Measurements from ENCODE around the gene GINS3. TPM values are rescaled to one million over a fixed set of nuclear protein-coding genes. Genes with fewer than 3 reads are reported as not detected.

The GINS3 gene
- total and polyA plus RNA-seq, 8 donors, result 0.56 to 2.0 (median 0.90) TPM

DNA sequence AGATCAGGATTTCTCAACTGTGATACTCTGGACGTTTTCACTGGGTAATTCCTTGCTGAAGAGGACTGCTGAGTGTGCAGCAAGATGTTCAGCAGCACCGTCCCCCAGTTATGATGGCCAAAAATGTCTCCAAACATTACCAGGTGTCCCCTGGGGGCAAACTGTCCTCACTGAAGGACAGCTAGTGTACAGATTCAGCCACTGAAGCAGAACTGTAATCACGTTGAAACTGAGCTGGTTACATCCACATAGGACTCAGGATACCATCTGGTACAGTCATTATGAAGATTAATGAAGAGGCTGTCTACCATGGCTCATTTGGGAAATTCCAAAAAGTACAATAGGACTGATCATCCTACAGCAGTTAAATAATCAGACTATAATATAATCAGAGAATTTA, 43.3 kb upstream of the GINS3 start:
- peak in 1 of 4 donors; percentile 48 for ATAC-seq

DNA sequence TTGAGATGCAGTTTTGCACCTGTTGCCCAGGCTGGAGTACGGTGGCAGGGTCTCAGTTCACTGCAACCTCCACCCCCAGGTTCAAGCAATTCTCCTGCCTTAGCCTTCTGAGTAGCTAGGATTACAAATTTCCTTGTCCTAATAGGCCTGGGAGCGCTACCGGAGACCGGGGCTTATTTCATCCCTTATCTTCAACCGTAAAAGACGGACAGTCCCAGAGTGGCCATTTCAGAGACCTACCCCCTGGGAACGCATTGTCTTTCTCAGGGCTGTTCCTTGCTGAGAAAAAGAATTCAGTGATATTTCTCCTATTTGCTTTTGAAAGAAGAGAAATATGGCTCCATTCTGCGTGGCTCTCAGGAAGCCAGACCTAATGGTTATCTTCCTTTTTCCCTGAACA, 39.6 kb upstream of the GINS3 start:
- no peaks in the 10 kb centered on the region for H3K27me3 ChIP-seq
- intact Hi-C loops (cut with DNase I), result no loop called here
- no peak for FAIRE-seq
- no peak overlapping the region for H3K4me3 ChIP-seq
- no peak for ATAC-seq
- WGBS, 2 donors, result 67 to 76% methylated on average over 8 of the region's 8 CpGs
- DNase-seq, result no peak
- H3K9me3 ChIP-seq, result no peaks in the 10 kb centered on the region
- no peak overlapping the region for H3K27ac ChIP-seq
- H3K4me1 ChIP-seq, result no peaks in the 10 kb centered on the region
- no peaks in the 10 kb centered on the region for H3K36me3 ChIP-seq
- TF ChIP-seq, protein P1, sequence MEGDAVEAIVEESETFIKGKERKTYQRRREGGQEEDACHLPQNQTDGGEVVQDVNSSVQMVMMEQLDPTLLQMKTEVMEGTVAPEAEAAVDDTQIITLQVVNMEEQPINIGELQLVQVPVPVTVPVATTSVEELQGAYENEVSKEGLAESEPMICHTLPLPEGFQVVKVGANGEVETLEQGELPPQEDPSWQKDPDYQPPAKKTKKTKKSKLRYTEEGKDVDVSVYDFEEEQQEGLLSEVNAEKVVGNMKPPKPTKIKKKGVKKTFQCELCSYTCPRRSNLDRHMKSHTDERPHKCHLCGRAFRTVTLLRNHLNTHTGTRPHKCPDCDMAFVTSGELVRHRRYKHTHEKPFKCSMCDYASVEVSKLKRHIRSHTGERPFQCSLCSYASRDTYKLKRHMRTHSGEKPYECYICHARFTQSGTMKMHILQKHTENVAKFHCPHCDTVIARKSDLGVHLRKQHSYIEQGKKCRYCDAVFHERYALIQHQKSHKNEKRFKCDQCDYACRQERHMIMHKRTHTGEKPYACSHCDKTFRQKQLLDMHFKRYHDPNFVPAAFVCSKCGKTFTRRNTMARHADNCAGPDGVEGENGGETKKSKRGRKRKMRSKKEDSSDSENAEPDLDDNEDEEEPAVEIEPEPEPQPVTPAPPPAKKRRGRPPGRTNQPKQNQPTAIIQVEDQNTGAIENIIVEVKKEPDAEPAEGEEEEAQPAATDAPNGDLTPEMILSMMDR (IDR thresholded peaks at IDR 0.05), result no peak

More for the DNA sequence above, 43.3 kb upstream of the GINS3 start:
- Histone ChIP-seq H3K27ac (no peak overlapping the region), H3K36me3 (no peaks in the 10 kb centered on the region), H3K4me1 (no peaks in the 10 kb centered on the region), H3K27me3 (no peaks in the 10 kb centered on the region), H3K4me3 (no peak overlapping the region), H3K9me3 (no peaks in the 10 kb centered on the region)
- WGBS, 2 donors, result 20 to 29% methylated on average over 3 of the region's 3 CpGs
- TF ChIP-seq, protein P1 (IDR thresholded peaks at IDR 0.05), result no peak
- FAIRE-seq (no peak), DNase-seq (no peak)
- intact Hi-C loops (cut with DNase I), result no loop called here

- DNase-seq, result no peak
- H3K27me3 ChIP-seq, result no peaks in the 10 kb centered on the region
- no peak for ATAC-seq
- H3K4me3 ChIP-seq, result no peak overlapping the region
- intact Hi-C loops (cut with DNase I), result no loop called here
- no peaks in the 10 kb centered on the region for H3K9me3 ChIP-seq
- no peaks in the 10 kb centered on the region for H3K4me1 ChIP-seq
- FAIRE-seq, result no peak
- TF ChIP-seq, protein P1 (IDR thresholded peaks at IDR 0.05), result no peak
- no peaks in the 10 kb centered on the region for H3K36me3 ChIP-seq
- no peak overlapping the region for H3K27ac ChIP-seq
These were observed 32.1 kb upstream of the GINS3 start for GRCh38 chr16:58360041-58360634.

GRCh38 chr16:58361726-58362125, 30.5 kb upstream of the GINS3 start:
- Histone ChIP-seq H3K36me3 (no peaks in the 10 kb centered on the region), H3K27ac (no peak overlapping the region), H3K4me3 (no peak overlapping the region), H3K9me3 (no peaks in the 10 kb centered on the region), H3K4me1 (no peaks in the 10 kb centered on the region), H3K27me3 (no peaks in the 10 kb centered on the region)
- FAIRE-seq (no peak), ATAC-seq (no peak), DNase-seq (no peak)
- TF ChIP-seq, protein P1 (IDR thresholded peaks at IDR 0.05), result no peak
- intact Hi-C loops (cut with DNase I), result no loop called here

GRCh38 chr16:58363746-58364393, 28.4 kb upstream of the GINS3 start:
- no peaks in the 10 kb centered on the region for H3K4me1 ChIP-seq
- 74 to 80% methylated on average over 3 of the region's 3 CpGs for WGBS, 2 donors
- no peak overlapping the region for H3K27ac ChIP-seq
- ATAC-seq (no peak), FAIRE-seq (no peak), DNase-seq (no peak)
- no peaks in the 10 kb centered on the region for H3K9me3 ChIP-seq
- intact Hi-C loops (cut with DNase I), result no loop called here
- no peaks in the 10 kb centered on the region for H3K36me3 ChIP-seq
- no peak overlapping the region for H3K4me3 ChIP-seq
- H3K27me3 ChIP-seq, result no peaks in the 10 kb centered on the region
- TF ChIP-seq, protein P1 (IDR thresholded peaks at IDR 0.05), result no peak
